HG02870 (cell line): ENCODE measurements around the gene KIF14.
"Not testable (repeated sequence)": the region's sequence is repeated elsewhere in the genome, so short reads cannot be mapped to it uniquely, and the experiment has no call there.

ENCODE experiments used
- ATAC-seq: cut with Tn5 transposase; IDR thresholded peaks from one replicate; pipeline ENCODE4 v1.9.1; 2021; ENCODE audit warnings: mild to moderate bottlenecking, moderate library complexity; ENCODE audit not compliant: unreplicated experiment

Gene KIF14

GRCh38 chr1:200550367-200550766, 70.2 kb downstream of the KIF14 start:
- ATAC-seq, result no peak

DNA sequence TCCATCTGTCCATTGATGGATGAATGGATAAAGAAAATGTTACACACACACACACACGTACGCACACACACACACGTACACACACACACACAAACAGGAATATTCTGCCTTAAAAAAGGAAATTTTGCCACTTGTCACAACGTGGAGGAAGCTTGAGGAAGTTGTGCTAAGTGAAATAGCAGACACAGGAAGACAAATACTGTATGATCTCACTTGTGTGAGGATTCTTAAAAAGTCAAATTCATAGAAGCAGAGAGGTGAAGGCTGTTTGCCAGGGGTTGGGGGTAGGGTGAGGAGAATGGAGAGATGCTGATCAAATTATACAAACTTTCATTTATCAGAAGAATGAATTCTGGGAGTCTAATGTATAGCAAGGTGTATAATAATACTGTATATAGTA, 73.2 kb downstream of the KIF14 start:
- ATAC-seq, result no peak

- no peak for ATAC-seq
These were observed 74.0 kb downstream of the KIF14 start for GRCh38 chr1:200546577-200546976.

DNA sequence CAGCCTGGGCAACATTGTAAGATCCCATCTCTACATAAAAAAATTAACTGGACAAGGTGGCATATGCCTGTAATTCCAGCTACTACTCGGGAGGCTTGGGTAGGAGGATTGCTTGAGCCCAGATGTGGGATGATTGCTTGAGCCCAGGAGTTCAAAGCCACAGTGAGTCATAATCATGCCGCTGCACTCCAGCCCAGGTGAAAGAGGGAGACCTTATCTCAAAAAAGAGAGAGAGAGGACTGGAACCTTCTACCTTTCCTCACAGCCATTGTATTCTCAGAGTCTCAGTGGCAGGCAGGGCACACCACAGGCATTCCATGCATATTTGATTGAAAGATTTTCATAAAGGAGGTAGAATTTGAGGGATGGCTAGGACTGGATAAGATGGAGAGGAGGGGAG, 78.4 kb downstream of the KIF14 start:
- no peak for ATAC-seq

- no peak for ATAC-seq
These were observed 80.3 kb downstream of the KIF14 start for GRCh38 chr1:200540281-200540680.

DNA sequence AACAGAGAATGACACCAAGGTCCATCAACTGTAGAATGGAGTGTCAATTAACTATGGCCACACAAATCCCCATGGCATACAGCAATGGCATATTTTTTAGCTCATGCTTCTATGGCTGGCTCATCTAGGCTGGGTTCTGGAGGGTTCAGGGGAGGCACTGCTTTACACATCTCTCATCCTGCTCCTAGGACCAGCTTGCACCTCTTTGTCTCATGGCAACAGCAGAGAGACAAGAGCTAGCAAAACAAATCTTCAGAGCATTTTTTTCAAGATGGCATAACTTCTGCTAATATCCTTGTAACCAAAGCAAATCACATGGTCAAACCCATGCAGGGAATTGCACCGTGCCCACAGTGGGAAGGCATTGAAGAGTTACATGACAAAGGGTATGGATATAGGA, 82.4 kb downstream of the KIF14 start:
- ATAC-seq, result no peak

- ATAC-seq, result peak; percentile 51
These were observed 84.9 kb downstream of the KIF14 start for GRCh38 chr1:200535605-200536004.

- no peak for ATAC-seq
These were observed 89.8 kb downstream of the KIF14 start for GRCh38 chr1:200530623-200531261.

GRCh38 chr1:200528858-200529606, 91.5 kb downstream of the KIF14 start:
- no peak for ATAC-seq

- ATAC-seq, result no peak
These were observed 92.9 kb downstream of the KIF14 start for GRCh38 chr1:200527670-200528069.

GRCh38 chr1:200526709-200527612, 93.6 kb downstream of the KIF14 start:
- no peak for ATAC-seq

DNA sequence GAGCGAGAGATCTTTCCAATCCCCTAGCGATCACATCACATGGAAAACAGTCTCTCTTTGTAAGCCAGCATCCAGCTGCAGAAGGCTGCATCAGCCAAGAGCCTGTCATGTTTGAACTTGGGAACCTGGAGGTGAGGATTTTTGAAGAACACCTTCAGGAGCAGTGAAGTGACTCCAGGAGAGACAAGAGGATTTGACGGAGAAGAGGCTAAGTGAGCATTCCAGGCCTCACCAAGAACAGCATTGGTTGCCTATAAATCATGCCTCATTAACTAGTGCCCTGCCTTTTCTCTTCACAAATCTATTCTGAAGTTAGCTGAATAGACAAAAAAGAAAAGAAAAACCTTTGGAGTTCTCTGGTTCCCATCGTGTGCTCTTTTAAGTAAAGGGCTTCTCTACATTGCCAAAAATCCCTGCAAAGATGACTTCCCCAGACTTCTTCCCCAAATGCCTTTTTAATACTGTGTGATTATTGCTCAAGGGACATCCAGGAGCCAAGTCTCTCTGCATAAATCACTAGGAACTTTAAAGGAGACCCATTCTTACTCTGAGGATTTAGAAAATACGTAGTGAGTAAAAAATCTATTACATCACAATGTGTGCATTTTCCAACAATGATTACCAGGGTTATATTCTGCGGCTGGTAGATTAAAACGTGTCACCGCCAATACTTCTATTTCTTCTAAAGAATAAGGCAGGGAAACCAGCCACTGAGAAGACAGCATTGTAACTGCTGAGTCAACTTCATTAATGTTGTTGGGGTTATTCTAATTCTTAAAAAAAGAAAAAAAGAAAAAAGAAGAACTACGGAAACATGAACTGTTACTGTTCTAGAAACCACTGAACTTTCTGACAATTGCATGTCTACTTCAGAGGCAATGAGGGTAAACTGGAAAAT, 95.2 kb downstream of the KIF14 start:
- peak; percentile 49 for ATAC-seq

DNA sequence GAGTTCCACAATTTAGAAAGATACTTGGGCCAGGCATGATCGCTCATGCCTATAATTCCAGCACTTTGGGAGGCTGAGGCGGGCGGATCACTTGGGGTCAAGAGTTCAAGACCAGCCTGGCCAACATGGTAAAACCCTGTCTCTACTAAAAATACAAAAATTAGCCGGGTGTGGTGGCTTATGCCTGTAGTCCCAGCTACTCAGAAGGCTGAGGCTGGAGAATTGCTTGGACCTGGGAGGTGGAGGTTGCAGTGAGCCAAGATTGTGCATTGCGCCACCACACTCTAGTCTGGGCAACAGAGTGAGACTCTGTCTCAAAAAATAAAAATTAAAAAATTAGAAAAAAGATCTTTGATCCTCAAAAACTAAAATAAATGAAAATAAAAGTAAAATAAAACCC, 96.0 kb downstream of the KIF14 start:
- not testable (repeated sequence) for ATAC-seq

GRCh38 chr1:200524092-200524491, 96.5 kb downstream of the KIF14 start:
- ATAC-seq, result no peak

DNA sequence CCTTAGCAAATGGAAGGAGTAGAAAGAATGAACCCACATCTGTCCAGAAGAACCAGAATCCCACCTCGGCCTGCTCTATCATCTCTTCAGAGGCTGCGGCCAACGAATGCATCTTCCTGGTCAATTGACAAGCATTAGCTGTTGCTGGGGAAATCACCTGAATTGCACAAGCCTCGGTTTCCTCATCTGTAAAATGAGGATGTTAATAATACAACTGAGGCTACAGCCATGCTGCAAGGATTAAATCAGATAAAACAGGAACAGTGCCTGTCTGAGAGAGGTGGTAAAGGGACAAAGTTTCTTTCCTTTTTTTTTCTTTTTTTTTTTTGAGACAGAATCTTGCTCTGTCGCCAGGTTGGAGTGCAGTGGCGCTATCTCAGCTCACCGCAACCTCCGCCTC, 99.8 kb downstream of the KIF14 start:
- ATAC-seq, result no peak

DNA sequence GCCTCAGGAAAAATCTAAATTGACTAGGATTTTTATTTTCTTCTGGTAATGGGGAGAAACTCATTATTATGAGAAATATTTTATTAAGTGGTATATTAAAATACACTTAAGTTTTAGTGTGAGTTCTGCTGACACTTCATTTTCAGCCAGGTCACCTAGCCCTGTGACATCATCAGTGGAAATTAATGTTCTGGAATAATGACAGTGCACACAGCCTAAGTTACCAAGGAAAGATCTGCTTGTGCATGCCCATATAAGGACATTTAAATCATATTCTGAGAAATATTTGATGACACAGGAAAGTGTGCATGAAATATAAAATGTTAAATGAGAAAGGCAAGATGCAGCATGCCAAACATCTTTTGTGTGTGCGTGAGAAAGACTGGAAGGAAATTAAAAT, 102.0 kb downstream of the KIF14 start:
- no peak for ATAC-seq

GRCh38 chr1:200512191-200512590, 108.4 kb downstream of the KIF14 start:
- ATAC-seq, result no peak

- peak; percentile 88 for ATAC-seq
These were observed 110.3 kb downstream of the KIF14 start for GRCh38 chr1:200510228-200510623.

- no peak for ATAC-seq
These were observed 114.1 kb downstream of the KIF14 start for GRCh38 chr1:200506471-200506870.

- ATAC-seq, result no peak
These were observed 115.3 kb downstream of the KIF14 start for GRCh38 chr1:200505257-200505656.
